ENCODE measurements around the gene IQGAP2. TPM values are rescaled to one million over a fixed set of nuclear protein-coding genes. Genes with fewer than 3 reads are reported as not detected.

IQGAP2 gene, protein sequence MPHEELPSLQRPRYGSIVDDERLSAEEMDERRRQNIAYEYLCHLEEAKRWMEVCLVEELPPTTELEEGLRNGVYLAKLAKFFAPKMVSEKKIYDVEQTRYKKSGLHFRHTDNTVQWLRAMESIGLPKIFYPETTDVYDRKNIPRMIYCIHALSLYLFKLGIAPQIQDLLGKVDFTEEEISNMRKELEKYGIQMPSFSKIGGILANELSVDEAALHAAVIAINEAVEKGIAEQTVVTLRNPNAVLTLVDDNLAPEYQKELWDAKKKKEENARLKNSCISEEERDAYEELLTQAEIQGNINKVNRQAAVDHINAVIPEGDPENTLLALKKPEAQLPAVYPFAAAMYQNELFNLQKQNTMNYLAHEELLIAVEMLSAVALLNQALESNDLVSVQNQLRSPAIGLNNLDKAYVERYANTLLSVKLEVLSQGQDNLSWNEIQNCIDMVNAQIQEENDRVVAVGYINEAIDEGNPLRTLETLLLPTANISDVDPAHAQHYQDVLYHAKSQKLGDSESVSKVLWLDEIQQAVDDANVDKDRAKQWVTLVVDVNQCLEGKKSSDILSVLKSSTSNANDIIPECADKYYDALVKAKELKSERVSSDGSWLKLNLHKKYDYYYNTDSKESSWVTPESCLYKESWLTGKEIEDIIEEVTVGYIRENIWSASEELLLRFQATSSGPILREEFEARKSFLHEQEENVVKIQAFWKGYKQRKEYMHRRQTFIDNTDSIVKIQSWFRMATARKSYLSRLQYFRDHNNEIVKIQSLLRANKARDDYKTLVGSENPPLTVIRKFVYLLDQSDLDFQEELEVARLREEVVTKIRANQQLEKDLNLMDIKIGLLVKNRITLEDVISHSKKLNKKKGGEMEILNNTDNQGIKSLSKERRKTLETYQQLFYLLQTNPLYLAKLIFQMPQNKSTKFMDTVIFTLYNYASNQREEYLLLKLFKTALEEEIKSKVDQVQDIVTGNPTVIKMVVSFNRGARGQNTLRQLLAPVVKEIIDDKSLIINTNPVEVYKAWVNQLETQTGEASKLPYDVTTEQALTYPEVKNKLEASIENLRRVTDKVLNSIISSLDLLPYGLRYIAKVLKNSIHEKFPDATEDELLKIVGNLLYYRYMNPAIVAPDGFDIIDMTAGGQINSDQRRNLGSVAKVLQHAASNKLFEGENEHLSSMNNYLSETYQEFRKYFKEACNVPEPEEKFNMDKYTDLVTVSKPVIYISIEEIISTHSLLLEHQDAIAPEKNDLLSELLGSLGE (N-terminal part only)
- 9.9 TPM for polyA plus RNA-seq (2013, experiment 1 of 2)
- polyA plus RNA-seq (2013, experiment 2 of 2): 10.5 TPM

DNA sequence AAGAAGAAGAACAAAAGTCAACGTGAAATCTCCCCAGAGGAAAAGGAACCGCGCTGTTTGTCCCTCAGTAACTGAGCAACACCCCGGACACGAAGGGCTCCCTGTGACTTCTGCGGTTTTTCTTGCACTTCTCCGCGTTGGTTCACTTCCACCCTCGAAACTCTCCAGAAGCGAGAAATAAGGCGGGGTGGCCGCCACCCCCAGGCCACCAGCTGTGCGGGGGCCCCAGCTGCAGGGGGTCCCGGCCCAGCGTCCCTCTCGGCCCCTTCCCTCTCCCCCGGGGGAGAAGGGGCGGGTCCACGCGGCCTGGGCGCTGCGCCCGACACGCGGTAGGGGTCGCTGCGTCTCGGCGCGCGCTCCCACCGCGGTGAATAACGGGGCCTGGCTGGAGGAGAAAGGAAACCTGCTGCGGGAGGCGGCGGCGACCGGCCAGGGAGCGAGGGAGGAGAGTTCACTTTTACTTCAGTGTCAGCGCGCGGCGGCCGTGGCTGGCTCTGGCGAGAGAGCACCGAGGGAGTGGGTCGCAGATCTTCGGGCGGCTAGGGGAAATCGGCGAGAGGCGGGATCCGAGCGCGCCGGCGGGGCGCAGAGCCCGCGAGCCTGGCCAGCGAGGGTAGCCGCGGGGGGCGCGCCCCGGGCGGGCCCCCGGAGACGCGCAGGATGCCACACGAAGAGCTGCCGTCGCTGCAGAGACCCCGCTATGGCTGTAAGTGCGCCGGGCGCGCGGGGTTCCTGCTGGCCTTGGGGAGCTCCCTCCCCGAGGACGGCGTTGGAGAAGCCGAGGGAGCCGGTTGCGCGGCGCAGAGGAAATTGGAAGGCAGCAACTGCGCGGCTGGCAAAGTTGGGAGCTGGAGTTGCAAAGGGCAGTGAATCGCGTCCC lies at the start of gene IQGAP2:
IQGAP2 (plus strand) TSS at position 400 of the 880 bp plus-strand sequence; CDS start at position 661, 261 bp downstream.
- peak within 1 kb of the TSS; percentile 92 for H2BK5ac ChIP-seq (ENCODE audit: low read length)
- peak within 1 kb of the TSS; percentile 99 for H2AFZ ChIP-seq (ENCODE audit: low read length)
- peak; percentile 76 for DNase-seq (ENCODE audit: low spot score)
- WGBS, 2 donors (ENCODE audit: extremely low coverage in 2 of 2, insufficient read length in 2 of 2, insufficient replicate concordance in 1 of 2): no CpG with 5 or more reads among the region's 92 CpGs
- H3K4ac ChIP-seq (ENCODE audit: low read length): no peak within 1 kb of the TSS
- H3K18ac ChIP-seq (ENCODE audit: low read length): peak within 1 kb of the TSS; percentile 99
- H3K4me2 ChIP-seq (ENCODE audit: insufficient read depth, low read length, poor library complexity, severe bottlenecking): peak within 1 kb of the TSS; percentile 81
- peak within 1 kb of the TSS; percentile 54 for H2BK15ac ChIP-seq (ENCODE audit: low read length)
- H2AK5ac ChIP-seq (ENCODE audit: low read depth, low read length): no peak within 1 kb of the TSS
- H2BK120ac ChIP-seq (ENCODE audit: low read depth, low read length): peak within 1 kb of the TSS; percentile 18
- H3K9me3 ChIP-seq (replicated peaks in 1 of 2; ENCODE audit: control insufficient read depth in 2 of 2, insufficient read depth in 1 of 2, low read depth in 1 of 2, low read length in 2 of 2): no peaks in the 10 kb centered on the region
- H3K27ac ChIP-seq (replicated peaks; ENCODE audit: low read length): peak within 1 kb of the TSS; percentile 17
- H3K36me3 ChIP-seq (replicated peaks in 1 of 2; ENCODE audit: control insufficient read depth in 2 of 2, insufficient read depth in 2 of 2, low read length in 2 of 2): no peaks in the 10 kb centered on the region
- H3K23ac ChIP-seq (ENCODE audit: low read depth, low read length, poor library complexity): peak within 1 kb of the TSS; percentile 69
- H3K27me3 ChIP-seq (ENCODE audit: control insufficient read depth in 3 of 3, insufficient read depth in 3 of 3, low read depth in 1 of 3, low read length in 3 of 3): peaks cover 0 to 6% (median 0%) of the 10 kb centered on the region in 3 experiments
- no peaks in the 10 kb centered on the region for H3K79me1 ChIP-seq (ENCODE audit: low read depth, low read length)
- H3K14ac ChIP-seq (ENCODE audit: low read length): peak within 1 kb of the TSS; percentile 63
- H3K4me3 ChIP-seq (ENCODE audit: low read length in 2 of 2): peak within 1 kb of the TSS; percentile 77 to 91
- no peak within 1 kb of the TSS for H4K8ac ChIP-seq (ENCODE audit: low read depth, low read length)
- peaks cover 5 to 25% of the 10 kb centered on the region in 2 donors for H3K4me1 ChIP-seq (ENCODE audit: control insufficient read depth in 2 of 2, insufficient read depth in 1 of 2, low read depth in 1 of 2, low read length in 2 of 2)
- H2BK12ac ChIP-seq (ENCODE audit: low read length): no peak within 1 kb of the TSS
- H4K91ac ChIP-seq (ENCODE audit: low read depth, low read length, poor library complexity): peak within 1 kb of the TSS; percentile 49
- H3K9ac ChIP-seq (ENCODE audit: low read depth, low read length, poor library complexity): peak within 1 kb of the TSS; percentile 86

DNA sequence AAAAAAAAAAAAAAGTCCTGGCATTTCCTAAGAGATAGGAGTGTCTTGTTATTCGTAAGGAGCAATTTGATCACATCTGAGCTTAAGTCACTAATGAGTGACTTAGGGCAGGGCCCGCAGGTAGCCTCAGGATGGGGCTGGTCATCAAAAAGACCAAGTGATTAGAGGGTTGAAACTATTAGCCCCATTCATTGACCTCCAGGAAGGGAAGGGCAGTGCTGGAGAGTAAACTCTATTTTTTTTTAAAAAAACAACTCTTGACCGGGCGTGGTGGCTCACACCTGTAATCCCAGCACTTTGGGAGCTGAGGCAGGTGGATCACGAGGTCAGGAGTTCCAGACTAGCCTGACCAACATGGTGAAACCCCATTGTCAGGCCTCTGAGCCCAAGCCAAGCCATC lies 46.2 kb upstream of the IQGAP2 start:
- H3K79me1 ChIP-seq (ENCODE audit: low read depth, low read length): no peaks in the 10 kb centered on the region
- no peaks in the 10 kb centered on the region for H3K9me3 ChIP-seq (replicated peaks in 1 of 2; ENCODE audit: control insufficient read depth in 2 of 2, insufficient read depth in 1 of 2, low read depth in 1 of 2, low read length in 2 of 2)
- H3K9ac ChIP-seq (ENCODE audit: low read depth, low read length, poor library complexity): no peak overlapping the region
- H4K91ac ChIP-seq (ENCODE audit: low read depth, low read length, poor library complexity): no peak overlapping the region
- no peak overlapping the region for H2BK5ac ChIP-seq (ENCODE audit: low read length)
- H3K36me3 ChIP-seq (replicated peaks in 1 of 2; ENCODE audit: control insufficient read depth in 2 of 2, insufficient read depth in 2 of 2, low read length in 2 of 2): no peaks in the 10 kb centered on the region
- no peak overlapping the region for H2AFZ ChIP-seq (ENCODE audit: low read length)
- H3K27me3 ChIP-seq (ENCODE audit: control insufficient read depth in 3 of 3, insufficient read depth in 3 of 3, low read depth in 1 of 3, low read length in 3 of 3): no peaks in the 10 kb centered on the region
- no peak overlapping the region for H2AK5ac ChIP-seq (ENCODE audit: low read depth, low read length)
- H3K4me1 ChIP-seq (ENCODE audit: control insufficient read depth in 2 of 2, insufficient read depth in 1 of 2, low read depth in 1 of 2, low read length in 2 of 2): no peaks in the 10 kb centered on the region
- H3K14ac ChIP-seq (ENCODE audit: low read length): no peak overlapping the region
- WGBS, 2 donors (ENCODE audit: extremely low coverage in 2 of 2, insufficient read length in 2 of 2, insufficient replicate concordance in 1 of 2): no CpG with 5 or more reads among the region's 5 CpGs
- H3K4me2 ChIP-seq (ENCODE audit: insufficient read depth, low read length, poor library complexity, severe bottlenecking): no peak overlapping the region
- no peak overlapping the region for H2BK12ac ChIP-seq (ENCODE audit: low read length)
- no peak overlapping the region for H3K4ac ChIP-seq (ENCODE audit: low read length)
- no peak overlapping the region for H3K4me3 ChIP-seq (ENCODE audit: low read length in 2 of 2)
- no peak overlapping the region for H3K23ac ChIP-seq (ENCODE audit: low read depth, low read length, poor library complexity)
- no peak overlapping the region for H4K8ac ChIP-seq (ENCODE audit: low read depth, low read length)
- DNase-seq (ENCODE audit: low spot score): no peak
- H3K18ac ChIP-seq (ENCODE audit: low read length): no peak overlapping the region
- no peak overlapping the region for H2BK15ac ChIP-seq (ENCODE audit: low read length)
- H2BK120ac ChIP-seq (ENCODE audit: low read depth, low read length): no peak overlapping the region
- H3K27ac ChIP-seq (replicated peaks; ENCODE audit: low read length): no peak overlapping the region

DNA sequence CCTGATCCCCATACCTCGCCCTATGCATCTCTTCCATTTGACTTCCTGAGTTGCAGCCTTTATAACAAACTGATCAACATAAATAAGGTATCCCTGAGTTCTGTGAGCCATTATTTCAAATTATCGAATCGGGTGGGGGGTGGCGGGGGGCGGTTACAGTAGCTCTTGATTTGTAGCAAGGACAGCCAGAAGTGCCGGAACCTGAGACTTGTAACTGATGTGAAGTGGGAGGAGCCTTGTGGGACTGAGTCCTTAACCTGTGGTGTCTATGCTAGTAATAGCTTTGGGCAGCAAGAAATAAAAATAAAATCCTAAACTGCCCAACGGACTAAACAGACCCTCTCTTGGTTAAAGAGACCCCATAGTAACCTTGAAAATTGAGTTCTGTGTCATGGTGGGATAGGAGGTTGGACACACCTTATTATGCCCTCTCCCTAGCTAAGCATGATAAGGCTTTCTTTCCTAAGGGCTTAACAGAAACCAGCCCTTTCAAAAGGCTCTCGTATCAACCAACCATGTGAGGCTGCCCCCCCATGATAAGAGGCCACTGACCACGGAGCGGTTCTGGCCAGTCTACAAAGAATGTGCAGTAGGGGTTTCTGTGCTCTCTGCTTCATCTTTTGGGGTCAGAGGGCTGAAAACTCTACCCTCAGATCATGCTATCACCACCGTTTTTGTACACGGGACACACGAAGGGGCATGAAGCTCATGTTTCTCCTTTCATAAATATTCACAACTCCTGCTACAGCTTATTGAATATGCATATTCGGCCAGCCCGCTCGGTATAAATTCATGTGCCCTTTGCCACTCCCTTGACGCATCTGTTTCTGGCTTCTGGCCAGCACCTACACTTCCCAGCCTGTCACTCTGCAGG lies 39.5 kb upstream of the IQGAP2 start:
- Histone ChIP-seq H3K14ac (ENCODE audit: low read length) (no peak overlapping the region), H2BK12ac (ENCODE audit: low read length) (no peak overlapping the region), H3K27me3 (ENCODE audit: control insufficient read depth in 3 of 3, insufficient read depth in 3 of 3, low read depth in 1 of 3, low read length in 3 of 3) (no peaks in the 10 kb centered on the region), H2BK15ac (ENCODE audit: low read length) (no peak overlapping the region), H3K4me2 (ENCODE audit: insufficient read depth, low read length, poor library complexity, severe bottlenecking) (no peak overlapping the region), H2BK5ac (ENCODE audit: low read length) (no peak overlapping the region), H2BK120ac (ENCODE audit: low read depth, low read length) (no peak overlapping the region), H3K4ac (ENCODE audit: low read length) (no peak overlapping the region), H4K91ac (ENCODE audit: low read depth, low read length, poor library complexity) (no peak overlapping the region), H3K9me3 (replicated peaks in 1 of 2; ENCODE audit: control insufficient read depth in 2 of 2, insufficient read depth in 1 of 2, low read depth in 1 of 2, low read length in 2 of 2) (no peaks in the 10 kb centered on the region), H2AFZ (ENCODE audit: low read length) (peak overlapping the region; percentile 74), H3K79me1 (ENCODE audit: low read depth, low read length) (no peaks in the 10 kb centered on the region), H4K8ac (ENCODE audit: low read depth, low read length) (no peak overlapping the region), H3K36me3 (replicated peaks in 1 of 2; ENCODE audit: control insufficient read depth in 2 of 2, insufficient read depth in 2 of 2, low read length in 2 of 2) (no peaks in the 10 kb centered on the region), H3K27ac (replicated peaks; ENCODE audit: low read length) (no peak overlapping the region), H3K9ac (ENCODE audit: low read depth, low read length, poor library complexity) (no peak overlapping the region), H3K4me1 (ENCODE audit: control insufficient read depth in 2 of 2, insufficient read depth in 1 of 2, low read depth in 1 of 2, low read length in 2 of 2) (peaks cover 0 to 7% of the 10 kb centered on the region in 2 donors), H3K18ac (ENCODE audit: low read length) (no peak overlapping the region), H2AK5ac (ENCODE audit: low read depth, low read length) (no peak overlapping the region), H3K4me3 (ENCODE audit: low read length in 2 of 2) (no peak overlapping the region), H3K23ac (ENCODE audit: low read depth, low read length, poor library complexity) (no peak overlapping the region)
- no CpG with 5 or more reads among the region's 17 CpGs for WGBS, 2 donors (ENCODE audit: extremely low coverage in 2 of 2, insufficient read length in 2 of 2, insufficient replicate concordance in 1 of 2)
- DNase-seq (ENCODE audit: low spot score): no peak

All from neuronal stem cell (in vitro differentiated cells).